ENCODE results near the gene TRNP1.
A peak's percentile ranks its signal among the peaks of the same experiment; 100 is the strongest.

Gene TRNP1

DNA sequence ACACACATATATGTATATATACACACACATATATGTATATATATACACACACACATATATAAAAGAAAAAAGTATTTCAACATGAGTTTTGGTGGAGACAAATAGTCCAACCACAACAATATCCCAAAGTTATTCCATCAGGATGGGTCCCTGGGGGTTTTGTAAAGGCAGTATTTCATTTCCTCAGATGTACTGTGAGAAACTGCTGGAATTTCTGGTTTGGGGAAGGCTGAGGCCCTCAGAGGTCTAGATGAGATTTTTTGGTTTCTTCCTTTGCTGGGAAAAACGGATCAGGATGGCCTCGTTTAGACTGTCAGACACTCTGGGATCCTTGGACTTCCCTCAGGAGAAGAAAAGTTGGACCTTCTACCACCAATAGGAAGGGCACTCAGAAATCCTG lies 55.6 kb downstream of the TRNP1 start:
- Mint-ChIP-seq H3K27me3 (ENCODE audit: low read depth) (no peaks in the 10 kb centered on the region), H3K36me3 (ENCODE audit: low read depth) (no peaks in the 10 kb centered on the region), H3K9me3 (no peaks in the 10 kb centered on the region), H3K4me3 (no peak overlapping the region), H3K27ac (peak overlapping the region; percentile 62 to 75 (median 68)), H3K4me1 (peaks cover 24% of the 10 kb centered on the region)
- TF ChIP-seq, protein P1, sequence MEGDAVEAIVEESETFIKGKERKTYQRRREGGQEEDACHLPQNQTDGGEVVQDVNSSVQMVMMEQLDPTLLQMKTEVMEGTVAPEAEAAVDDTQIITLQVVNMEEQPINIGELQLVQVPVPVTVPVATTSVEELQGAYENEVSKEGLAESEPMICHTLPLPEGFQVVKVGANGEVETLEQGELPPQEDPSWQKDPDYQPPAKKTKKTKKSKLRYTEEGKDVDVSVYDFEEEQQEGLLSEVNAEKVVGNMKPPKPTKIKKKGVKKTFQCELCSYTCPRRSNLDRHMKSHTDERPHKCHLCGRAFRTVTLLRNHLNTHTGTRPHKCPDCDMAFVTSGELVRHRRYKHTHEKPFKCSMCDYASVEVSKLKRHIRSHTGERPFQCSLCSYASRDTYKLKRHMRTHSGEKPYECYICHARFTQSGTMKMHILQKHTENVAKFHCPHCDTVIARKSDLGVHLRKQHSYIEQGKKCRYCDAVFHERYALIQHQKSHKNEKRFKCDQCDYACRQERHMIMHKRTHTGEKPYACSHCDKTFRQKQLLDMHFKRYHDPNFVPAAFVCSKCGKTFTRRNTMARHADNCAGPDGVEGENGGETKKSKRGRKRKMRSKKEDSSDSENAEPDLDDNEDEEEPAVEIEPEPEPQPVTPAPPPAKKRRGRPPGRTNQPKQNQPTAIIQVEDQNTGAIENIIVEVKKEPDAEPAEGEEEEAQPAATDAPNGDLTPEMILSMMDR (IDR thresholded peaks at IDR 0.05; ENCODE audit: unreplicated experiment in 3 of 3), result no peak

DNA sequence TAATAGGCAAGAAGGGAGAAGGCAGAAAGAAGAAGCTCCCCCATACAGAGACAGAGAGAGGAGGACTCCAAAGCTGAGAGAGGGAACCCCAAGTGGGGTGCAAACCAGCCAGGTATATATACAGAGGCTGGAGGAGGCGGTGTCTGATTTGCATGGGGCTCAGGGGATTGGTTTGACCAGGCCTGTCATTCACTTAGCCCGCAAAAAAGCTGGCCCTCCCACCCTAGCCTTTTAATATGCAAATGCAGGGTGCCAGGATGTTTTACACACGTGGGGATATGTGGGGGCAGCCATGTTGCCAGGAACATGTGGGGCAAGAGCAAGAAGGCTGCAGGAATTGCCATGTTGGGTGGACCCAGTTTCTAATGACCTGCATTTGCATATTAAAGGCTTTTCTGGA lies 56.1 kb downstream of the TRNP1 start:
- Mint-ChIP-seq H3K36me3 (ENCODE audit: low read depth) (no peaks in the 10 kb centered on the region), H3K27me3 (ENCODE audit: low read depth) (no peaks in the 10 kb centered on the region), H3K4me3 (no peak overlapping the region), H3K4me1 (peaks cover 24% of the 10 kb centered on the region), H3K27ac (peak overlapping the region; percentile 62 to 75 (median 68)), H3K9me3 (no peaks in the 10 kb centered on the region)
- TF ChIP-seq, protein P1 (IDR thresholded peaks at IDR 0.05; ENCODE audit: unreplicated experiment in 3 of 3), result no peak
